GM12878 (cell line): ENCODE data around the gene TMEM38B. TPM values are rescaled to one million over a fixed set of nuclear protein-coding genes. Genes with fewer than 3 reads are reported as not detected.

Experiments
- ATAC-seq: fragments of 200-7000 bp; cut with Tn5 transposase; 3 replicates; pipeline ENCODE4 v1.9.1; 2020; ENCODE audit warnings: mild to moderate bottlenecking, moderate library complexity
- BruUV-seq: library from RNA; stranded (reverse); fragments of 400-500 nt; replicated peaks from 2 replicates; lab custom pipeline; 2021; lab: Mats Ljungman, UMichigan
- CTCF ChIA-PET: fragments of 300-600 bp; sonication (Branson Sonifier 250); formaldehyde crosslinking; extraction: SDS; loops from one replicate; lab custom pipeline; 2021; ENCODE audit warnings: inconsistent platforms; lab: Yijun Ruan, JAX
- POLR2A ChIA-PET: fragments of 350-600 bp; formaldehyde crosslinking; extraction: SDS; loops from one replicate; lab custom pipeline; 2021; ENCODE audit warnings: inconsistent platforms; lab: Charles Lee
- RAD21 ChIA-PET: fragments of 300-600 bp; sonication (Branson Sonifier 250); formaldehyde crosslinking; loops from one replicate; lab custom pipeline; 2023; ENCODE audit warnings: antibody characterized with exemption; ENCODE audit not compliant: unreplicated experiment; lab: Charles Lee
- SMC1A ChIA-PET: fragments of 300-600 bp; sonication (Branson Sonifier 250); formaldehyde crosslinking; loops from one replicate; lab custom pipeline; 2023; ENCODE audit not compliant: unreplicated experiment, uncharacterized antibody; lab: Charles Lee
- DNase-seq: peaks from one replicate; pipeline ENCODE4 v3.0.0-alpha.2; 2011; ENCODE audit warnings: low read depth, low spot score
- FAIRE-seq: peaks from 3 replicates; lab custom pipeline; 2011; peaks lifted over from hg19 to GRCh38; lab: Jason Lieb, UNC
- H2AFZ ChIP-seq: 2 replicates; pipeline ENCODE4 v1.6.0; 2011; ENCODE audit warnings: low read depth, low read length, control low read depth; ENCODE audit not compliant: control insufficient read depth
- H3K27ac ChIP-seq: 2 replicates; pipeline ENCODE4 v1.5.1; 2011; ENCODE audit warnings: control low read depth; ENCODE audit not compliant: control insufficient read depth, insufficient read depth
- H3K27me3 ChIP-seq, 2 experiments: replicated peaks in 1 of 2; 2 replicates each; pipeline versions ENCODE4 v1.6.0 to v1.6.1; 2011; ENCODE audit warnings: low read length in 1 of 2; ENCODE audit not compliant: control insufficient read depth in 2 of 2, insufficient read depth in 2 of 2
- H3K36me3 ChIP-seq, 2 experiments: 2 replicates each; pipeline ENCODE4 v1.5.1; 2011; ENCODE audit warnings: low read length in 1 of 2; ENCODE audit not compliant: control insufficient read depth in 2 of 2, insufficient read depth in 2 of 2
- H3K4me1 ChIP-seq: 2 replicates; pipeline ENCODE4 v1.6.1; 2011; ENCODE audit warnings: mild to moderate bottlenecking, low read length, moderate library complexity, mixed read lengths; ENCODE audit not compliant: control insufficient read depth, insufficient read depth
- H3K4me2 ChIP-seq: 2 replicates; pipeline ENCODE4 v1.6.0; 2011; ENCODE audit warnings: control low read depth; ENCODE audit not compliant: control insufficient read depth, insufficient read depth
- H3K4me3 ChIP-seq: fragments of 200-600 bp; sonication (generic); 2 replicates; pipeline ENCODE4 v1.5.1; 2016
- H3K79me2 ChIP-seq: 2 replicates; pipeline ENCODE4 v1.6.0; 2011; ENCODE audit warnings: low read length; ENCODE audit not compliant: control insufficient read depth, insufficient read depth
- H3K9ac ChIP-seq: 2 replicates; pipeline ENCODE4 v1.8.0; 2011; ENCODE audit warnings: low read length, control low read depth, mixed read lengths; ENCODE audit not compliant: control insufficient read depth, insufficient read depth
- H3K9me3 ChIP-seq: replicated peaks from 3 replicates; pipeline ENCODE4 v1.5.1; 2011; ENCODE audit warnings: mild to moderate bottlenecking, low read length; ENCODE audit not compliant: control insufficient read depth, insufficient read depth
- H4K20me1 ChIP-seq: 2 replicates; pipeline ENCODE4 v1.6.0; 2011; ENCODE audit not compliant: control insufficient read depth, insufficient read depth
- BCL11A ChIP-seq: IDR thresholded peaks from 2 replicates; pipeline ENCODE4 v1.6.1; 2011; ENCODE audit warnings: low read depth, low read length
- CEBPB ChIP-seq, 2 experiments: fragments of 150-350 bp in 1 of 2; IDR thresholded peaks; 2 replicates each; pipeline ENCODE4 v1.6.1; 2012 to 2014; ENCODE audit warnings: low read depth in 2 of 2, low read length in 2 of 2, borderline replicate concordance in 1 of 2, inconsistent platforms in 1 of 2
- FOXM1 ChIP-seq: IDR thresholded peaks from 2 replicates; pipeline ENCODE4 v1.6.1; 2012; ENCODE audit warnings: low read depth, mild to moderate bottlenecking, inconsistent platforms, low read length, moderate library complexity
- HDAC2 ChIP-seq: fragments of 200-600 bp; sonication (generic); IDR thresholded peaks from 2 replicates; pipeline ENCODE4 v1.6.1; 2017
- NFIC ChIP-seq: IDR thresholded peaks from 2 replicates; pipeline ENCODE4 v1.6.1; 2012; ENCODE audit warnings: low read depth, mild to moderate bottlenecking, inconsistent platforms, low read length, moderate library complexity
- WGBS: methylation state at CpG from one replicate; pipeline ENCODE4 v1.1.6; 2016; ENCODE audit warnings: low lambda C conversion rate; ENCODE audit not compliant: insufficient replicate concordance, insufficient coverage; ENCODE audit errors: missing lambda C conversion rate; 5-methylcytosine and 5-hydroxymethylcytosine counted together
- in situ Hi-C: fragments of 300-500 bp; cut with MboI; formaldehyde crosslinking; loops from 9 replicates; pipeline ENCODE4 v1.14.3; 2018; ENCODE audit warnings: mixed read lengths
- intact Hi-C: fragments of 100-400 bp; cut with micrococcal nuclease; formaldehyde crosslinking; loops from one replicate; pipeline ENCODE4 v1.14.2; 2022; ENCODE audit not compliant: unreplicated experiment
- polyA plus RNA-seq, 11 experiments: library from polyadenylated mRNA; depleted of rRNA in 4 of 11; unstranded in 6 of 11; stranded (reverse) in 5 of 11; fragments of >200 nt; fragmentation: Nextera tagmentation in 4 of 11; fragmentation: Illumina TruSeq in 1 of 11; extraction: Ambion mirVana in 4 of 11; extraction: Trizol in 1 of 11; gene quantifications; 1 replicate in 1 of 11; 2 replicates in 10 of 11; pipeline versions ENCODE4 v1.2.1 to v1.2.3, GENCODE V29; 2011 to 2016; ENCODE audit warnings: inconsistent platforms in 2 of 11, missing spikeins in 2 of 11, low read depth in 1 of 11
- total RNA-seq, 4 experiments: library from RNA; depleted of rRNA in 3 of 4; stranded (reverse); fragments of >200 nt in 3 of 4; fragmentation: Illumina TruSeq in 1 of 4; extraction: Trizol in 1 of 4; gene quantifications; 2 replicates each; pipeline versions ENCODE4 v1.2.1 to v1.2.3, GENCODE V29; 2013 to 2021
- TF ChIP-seq, protein P1 (sequence below): IDR thresholded peaks from 2 replicates; pipeline ENCODE4 v1.6.1; 2012; ENCODE audit warnings: low read depth, low read length, improper control_type of control experiment
- TF ChIP-seq, protein P2 (sequence below): fragments of 450-650 bp; IDR thresholded peaks from 2 replicates; pipeline ENCODE4 v1.6.1; 2014; ENCODE audit warnings: mild to moderate bottlenecking
- TF ChIP-seq, protein P3 (sequence below): fragments of 450-650 bp; IDR thresholded peaks from 2 replicates; pipeline ENCODE4 v1.6.1; 2017; ENCODE audit warnings: borderline replicate concordance

TMEM38B gene
- total and polyA plus RNA-seq, 10 of the 15 experiments (the other 5 are each of a cell fraction or from before 2014, with no cell fraction given) = 8.4 to 22.5 (median 12.7) TPM

DNA sequence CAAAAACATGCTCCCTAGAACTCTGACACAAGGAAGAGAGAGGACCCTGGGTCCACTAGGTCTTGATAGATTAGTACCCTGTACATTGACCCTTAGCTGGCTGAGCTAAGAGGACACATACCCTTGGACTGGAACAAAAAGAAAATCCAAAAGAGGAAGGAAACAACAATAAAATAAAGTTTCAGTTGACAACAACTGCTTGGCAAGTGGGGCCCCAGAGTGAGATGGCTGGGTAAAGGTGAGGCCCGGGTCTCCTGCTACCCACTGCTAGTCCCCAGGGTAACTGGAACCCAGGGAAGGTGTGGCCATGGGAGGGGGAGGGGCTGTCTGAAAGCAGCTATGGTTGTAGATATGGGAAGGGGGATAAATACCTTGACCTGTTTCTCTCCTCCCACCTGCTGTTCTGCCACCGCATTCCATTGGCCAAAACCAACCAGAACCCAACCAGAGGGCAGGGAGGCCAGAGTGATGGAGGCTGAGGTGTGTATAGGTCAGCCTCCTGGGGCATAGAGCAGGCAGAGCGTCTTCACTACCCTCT is 20.4 kb upstream of the TMEM38B start:
- no TSS peak for BruUV-seq
- ATAC-seq = no peak
- Histone ChIP-seq H3K27ac (no peak overlapping the region), H3K4me3 (no peak overlapping the region), H3K9ac (no peak overlapping the region), H3K27me3 (no peaks in the 10 kb centered on the region), H3K36me3 (no peaks in the 10 kb centered on the region), H3K79me2 (no peaks in the 10 kb centered on the region)
- CTCF ChIA-PET = no interaction called here
- RAD21 ChIA-PET = interaction anchor here (0.7 kb wide), 1 partner anchor 1002 kb away, joined by 3 read pairs; no protein-coding TSS in a partner anchor
- intact Hi-C loops = no loop called here
- in situ Hi-C loops = no loop called here
- POLR2A ChIA-PET = no interaction called here
- TF ChIP-seq HDAC2 (no peak), NFIC (no peak), FOXM1 (no peak), BCL11A (no peak), CEBPB (IDR thresholded peaks at IDR 0.05; ENCODE audit: borderline replicate concordance in 1 of 2, low read depth in 2 of 2, low read length in 2 of 2) (no peak)
- TF ChIP-seq, protein P1, sequence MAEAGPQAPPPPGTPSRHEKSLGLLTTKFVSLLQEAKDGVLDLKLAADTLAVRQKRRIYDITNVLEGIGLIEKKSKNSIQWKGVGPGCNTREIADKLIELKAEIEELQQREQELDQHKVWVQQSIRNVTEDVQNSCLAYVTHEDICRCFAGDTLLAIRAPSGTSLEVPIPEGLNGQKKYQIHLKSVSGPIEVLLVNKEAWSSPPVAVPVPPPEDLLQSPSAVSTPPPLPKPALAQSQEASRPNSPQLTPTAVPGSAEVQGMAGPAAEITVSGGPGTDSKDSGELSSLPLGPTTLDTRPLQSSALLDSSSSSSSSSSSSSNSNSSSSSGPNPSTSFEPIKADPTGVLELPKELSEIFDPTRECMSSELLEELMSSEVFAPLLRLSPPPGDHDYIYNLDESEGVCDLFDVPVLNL = no peak
- TF ChIP-seq, protein P2, sequence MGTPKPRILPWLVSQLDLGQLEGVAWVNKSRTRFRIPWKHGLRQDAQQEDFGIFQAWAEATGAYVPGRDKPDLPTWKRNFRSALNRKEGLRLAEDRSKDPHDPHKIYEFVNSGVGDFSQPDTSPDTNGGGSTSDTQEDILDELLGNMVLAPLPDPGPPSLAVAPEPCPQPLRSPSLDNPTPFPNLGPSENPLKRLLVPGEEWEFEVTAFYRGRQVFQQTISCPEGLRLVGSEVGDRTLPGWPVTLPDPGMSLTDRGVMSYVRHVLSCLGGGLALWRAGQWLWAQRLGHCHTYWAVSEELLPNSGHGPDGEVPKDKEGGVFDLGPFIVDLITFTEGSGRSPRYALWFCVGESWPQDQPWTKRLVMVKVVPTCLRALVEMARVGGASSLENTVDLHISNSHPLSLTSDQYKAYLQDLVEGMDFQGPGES = no peak
- TF ChIP-seq, protein P3, sequence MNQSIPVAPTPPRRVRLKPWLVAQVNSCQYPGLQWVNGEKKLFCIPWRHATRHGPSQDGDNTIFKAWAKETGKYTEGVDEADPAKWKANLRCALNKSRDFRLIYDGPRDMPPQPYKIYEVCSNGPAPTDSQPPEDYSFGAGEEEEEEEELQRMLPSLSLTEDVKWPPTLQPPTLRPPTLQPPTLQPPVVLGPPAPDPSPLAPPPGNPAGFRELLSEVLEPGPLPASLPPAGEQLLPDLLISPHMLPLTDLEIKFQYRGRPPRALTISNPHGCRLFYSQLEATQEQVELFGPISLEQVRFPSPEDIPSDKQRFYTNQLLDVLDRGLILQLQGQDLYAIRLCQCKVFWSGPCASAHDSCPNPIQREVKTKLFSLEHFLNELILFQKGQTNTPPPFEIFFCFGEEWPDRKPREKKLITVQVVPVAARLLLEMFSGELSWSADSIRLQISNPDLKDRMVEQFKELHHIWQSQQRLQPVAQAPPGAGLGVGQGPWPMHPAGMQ = no peak
- TF ChIP-seq, all 136 proteins: peak for 0
- DNase-seq = no peak
- WGBS = 41% methylated on average over 2 of the region's 3 CpGs
- SMC1A ChIA-PET = interaction anchor here (1.0 to 1.5 kb wide), 2 partner anchors 10 to 15 kb away, joined by 4 to 5 read pairs; no protein-coding TSS in a partner anchor
- no peak for FAIRE-seq
- no peak overlapping the region for H3K4me2 ChIP-seq
- H3K4me1 ChIP-seq = peaks cover 4% of the 10 kb centered on the region; the same call in 1 of the 2 replicates
- no peak overlapping the region for H2AFZ ChIP-seq
- H4K20me1 ChIP-seq = no peaks in the 10 kb centered on the region
- H3K9me3 ChIP-seq = peaks cover 1% of the 10 kb centered on the region; the same call in 2 of the 3 replicates
